Lung (tissue), 12 donors: ENCODE results near the gene LIPC. TPM values are rescaled to one million over a fixed set of nuclear protein-coding genes. Genes with fewer than 3 reads are reported as not detected.

Source experiments
- ATAC-seq: fragments of 200-7000 bp; cut with Tn5 transposase; one replicate; pipeline ENCODE4 v1.9.1; 2020; ENCODE audit warnings: moderate number of reproducible peaks; ENCODE audit not compliant: insufficient read depth, low FRiP score
- DNase-seq, 3 donors: peaks; one replicate each; pipeline ENCODE4 v3.0.0-alpha.2; 2013 to 2017
- H3K27ac ChIP-seq, 2 donors: one replicate each; pipeline ENCODE4 v1.5.1; 2013; ENCODE audit warnings: mild to moderate bottlenecking in 2 of 2, moderate library complexity in 2 of 2, control low read depth in 1 of 2, inconsistent platforms in 1 of 2, low read depth in 1 of 2, low read length in 1 of 2
- H3K27me3 ChIP-seq, 3 donors: one replicate each; pipeline ENCODE4 v1.5.1; 2013; ENCODE audit warnings: low read length in 2 of 3; ENCODE audit not compliant: control insufficient read depth in 3 of 3, insufficient read depth in 3 of 3
- H3K36me3 ChIP-seq, 4 donors: one replicate each; pipeline ENCODE4 v1.5.1; 2013; ENCODE audit warnings: low read length in 4 of 4, mild to moderate bottlenecking in 1 of 4, moderate library complexity in 1 of 4; ENCODE audit not compliant: control insufficient read depth in 4 of 4, insufficient read depth in 4 of 4
- H3K4me1 ChIP-seq, 5 donors: one replicate each; pipeline ENCODE4 v1.5.1; 2013; ENCODE audit warnings: low read length in 5 of 5, mild to moderate bottlenecking in 2 of 5, moderate library complexity in 1 of 5; ENCODE audit not compliant: control insufficient read depth in 5 of 5, insufficient read depth in 5 of 5
- H3K4me3 ChIP-seq: one replicate; pipeline ENCODE4 v1.5.1; 2013; ENCODE audit warnings: mild to moderate bottlenecking, control low read depth, moderate library complexity
- H3K9ac ChIP-seq, 2 donors: one replicate each; pipeline ENCODE4 v1.5.1; 2013; ENCODE audit warnings: low read length in 2 of 2, control low read depth in 1 of 2; ENCODE audit not compliant: insufficient read depth in 1 of 2
- H3K9me3 ChIP-seq, 4 donors: one replicate each; pipeline ENCODE4 v1.5.1; 2013; ENCODE audit warnings: low read length in 3 of 4, mild to moderate bottlenecking in 1 of 4, moderate library complexity in 1 of 4; ENCODE audit not compliant: control insufficient read depth in 4 of 4, insufficient read depth in 3 of 4
- WGBS, 2 donors: extraction: QIAGEN DNeasy Blood & Tissue Kit; methylation state at CpG; one replicate each; pipeline ENCODE4 v1.1.7; 2013; 5-methylcytosine and 5-hydroxymethylcytosine counted together
- polyA plus RNA-seq, 2 donors: library from polyadenylated mRNA; stranded (reverse); fragments of 200-250 nt; gene quantifications; one replicate each; pipeline ENCODE4 v1.2.1, GENCODE V29; 2013
- total RNA-seq, 2 donors: library from RNA; depleted of rRNA in 1 of 2; stranded (reverse); fragments of >200 nt in 1 of 2; gene quantifications; one replicate each; pipeline ENCODE4 v1.2.1, GENCODE V29; 2014 to 2021
- TF ChIP-seq, protein P1 (sequence below): IDR thresholded peaks from 2 replicates; pipeline ENCODE4 v1.5.1; 2012; ENCODE audit warnings: mild to moderate bottlenecking; ENCODE audit errors: control extremely low read depth, extremely low read depth
- donor health status: control.
- donor health status: control.
- donor health status: Bipolar disorder and iron deficiency.
- donor health status: healthy.
- donor health status: DM: yes; HTN: yes; CAD: no.

LIPC gene
- total and polyA plus RNA-seq, 4 donors: 0.20 to 0.57 (median 0.40) TPM

DNA sequence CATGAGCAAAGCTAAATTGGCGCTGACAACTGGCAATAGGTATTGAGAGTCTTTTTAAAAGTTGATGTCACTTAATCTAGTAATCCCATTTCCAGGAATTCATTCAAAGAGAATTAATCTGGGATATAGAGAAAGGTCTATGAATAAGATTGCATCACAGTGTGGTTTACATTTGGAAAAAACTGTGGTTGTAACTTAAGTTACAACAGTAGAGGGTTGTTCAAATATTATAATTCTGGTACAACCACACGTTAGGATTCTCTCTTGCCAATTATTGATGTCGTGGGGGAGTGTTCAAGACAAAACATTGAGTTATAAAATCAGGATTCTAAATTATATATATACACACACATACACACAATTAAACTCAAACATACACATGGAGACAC lies 79.8 kb downstream of the LIPC start:
- H3K9me3 ChIP-seq: no peaks in the 10 kb centered on the region
- WGBS, 2 donors: 60 to 78% methylated on average over 3 of the region's 3 CpGs
- TF ChIP-seq, protein P1, sequence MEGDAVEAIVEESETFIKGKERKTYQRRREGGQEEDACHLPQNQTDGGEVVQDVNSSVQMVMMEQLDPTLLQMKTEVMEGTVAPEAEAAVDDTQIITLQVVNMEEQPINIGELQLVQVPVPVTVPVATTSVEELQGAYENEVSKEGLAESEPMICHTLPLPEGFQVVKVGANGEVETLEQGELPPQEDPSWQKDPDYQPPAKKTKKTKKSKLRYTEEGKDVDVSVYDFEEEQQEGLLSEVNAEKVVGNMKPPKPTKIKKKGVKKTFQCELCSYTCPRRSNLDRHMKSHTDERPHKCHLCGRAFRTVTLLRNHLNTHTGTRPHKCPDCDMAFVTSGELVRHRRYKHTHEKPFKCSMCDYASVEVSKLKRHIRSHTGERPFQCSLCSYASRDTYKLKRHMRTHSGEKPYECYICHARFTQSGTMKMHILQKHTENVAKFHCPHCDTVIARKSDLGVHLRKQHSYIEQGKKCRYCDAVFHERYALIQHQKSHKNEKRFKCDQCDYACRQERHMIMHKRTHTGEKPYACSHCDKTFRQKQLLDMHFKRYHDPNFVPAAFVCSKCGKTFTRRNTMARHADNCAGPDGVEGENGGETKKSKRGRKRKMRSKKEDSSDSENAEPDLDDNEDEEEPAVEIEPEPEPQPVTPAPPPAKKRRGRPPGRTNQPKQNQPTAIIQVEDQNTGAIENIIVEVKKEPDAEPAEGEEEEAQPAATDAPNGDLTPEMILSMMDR: no peak
- no peak for ATAC-seq
- H3K4me3 ChIP-seq: no peak overlapping the region
- H3K27me3 ChIP-seq: no peaks in the 10 kb centered on the region
- no peak for DNase-seq
- peaks cover 0 to 4% (median 0%) of the 10 kb centered on the region in 5 donors for H3K4me1 ChIP-seq
- no peak overlapping the region for H3K9ac ChIP-seq
- no peaks in the 10 kb centered on the region for H3K36me3 ChIP-seq
- H3K27ac ChIP-seq: no peak overlapping the region

DNA sequence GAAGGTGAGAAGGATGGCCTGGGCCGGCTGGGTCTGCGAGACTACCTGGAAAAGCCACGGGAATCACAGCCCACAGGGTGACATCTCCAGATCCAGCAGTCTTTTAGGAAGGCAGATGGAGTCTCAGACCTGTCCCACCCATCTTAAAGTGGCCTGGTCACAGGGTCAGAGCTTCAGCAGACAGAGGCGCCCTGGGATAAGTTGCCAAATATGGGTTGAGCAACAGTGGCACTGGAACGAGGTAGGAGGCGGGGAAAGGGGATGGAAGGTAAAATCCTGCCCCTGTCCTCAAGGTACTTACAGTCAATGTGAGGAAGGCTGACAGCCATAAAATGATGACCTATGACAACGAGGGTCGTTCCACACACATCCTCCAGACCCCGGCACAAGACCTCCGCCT lies 80.7 kb downstream of the LIPC start:
- 86 to 91% methylated on average over 10 of the region's 10 CpGs for WGBS, 2 donors
- H3K27me3 ChIP-seq: no peaks in the 10 kb centered on the region
- H3K9ac ChIP-seq: no peak overlapping the region
- H3K4me3 ChIP-seq: no peak overlapping the region
- DNase-seq: no peak
- no peak overlapping the region for H3K27ac ChIP-seq
- no peaks in the 10 kb centered on the region for H3K36me3 ChIP-seq
- H3K4me1 ChIP-seq: peaks cover 0 to 4% (median 0%) of the 10 kb centered on the region in 5 donors
- TF ChIP-seq, protein P1: no peak
- no peaks in the 10 kb centered on the region for H3K9me3 ChIP-seq
- ATAC-seq: no peak

- Histone ChIP-seq H3K27ac (no peak overlapping the region), H3K9me3 (no peaks in the 10 kb centered on the region), H3K4me1 (peaks cover 0 to 4% (median 0%) of the 10 kb centered on the region in 5 donors), H3K4me3 (no peak overlapping the region), H3K27me3 (no peaks in the 10 kb centered on the region), H3K9ac (no peak overlapping the region), H3K36me3 (no peaks in the 10 kb centered on the region)
- WGBS, 2 donors: 96 to 98% methylated on average over 4 of the region's 4 CpGs
- TF ChIP-seq, protein P1: no peak
- ATAC-seq (no peak), DNase-seq (no peak)
These were observed 81.2 kb downstream of the LIPC start for GRCh38 chr15:58513008-58513407.

DNA sequence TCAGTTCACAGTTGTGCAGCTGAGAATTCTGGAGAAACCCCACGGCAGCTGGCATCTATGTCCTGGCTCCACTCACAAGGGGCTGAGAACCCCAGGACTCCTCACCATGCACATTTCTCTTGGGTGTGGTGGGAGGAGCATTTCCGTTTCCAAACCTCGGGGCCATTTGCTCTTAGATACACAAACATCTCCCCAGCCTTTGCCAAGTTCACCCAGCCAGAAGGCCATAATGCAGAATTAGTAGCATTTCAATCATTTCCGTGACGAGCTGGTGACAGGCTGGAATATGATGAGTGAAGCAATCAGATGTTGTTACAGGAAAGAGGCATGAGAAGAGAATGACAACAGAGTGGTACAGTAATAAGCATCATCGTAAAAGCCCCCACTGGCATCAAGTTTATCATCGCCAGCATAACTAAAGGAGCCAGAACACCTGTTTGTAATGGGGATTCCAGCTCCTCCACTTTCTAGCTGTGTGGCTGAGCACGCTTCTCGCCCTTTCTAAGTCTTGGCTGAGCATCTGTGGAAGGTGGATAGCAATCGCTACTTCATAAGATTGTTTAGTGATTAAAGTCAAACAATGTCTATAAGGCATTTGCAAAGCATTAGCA lies 82.0 kb downstream of the LIPC start:
- H3K4me1 ChIP-seq: peaks cover 0 to 4% (median 0%) of the 10 kb centered on the region in 5 donors
- no peak for DNase-seq
- WGBS, 2 donors: 78 to 79% methylated on average over 10 of the region's 10 CpGs
- no peak overlapping the region for H3K4me3 ChIP-seq
- H3K27me3 ChIP-seq: no peaks in the 10 kb centered on the region
- no peaks in the 10 kb centered on the region for H3K36me3 ChIP-seq
- H3K27ac ChIP-seq: no peak overlapping the region
- H3K9ac ChIP-seq: no peak overlapping the region
- H3K9me3 ChIP-seq: no peaks in the 10 kb centered on the region
- TF ChIP-seq, protein P1: no peak
- ATAC-seq: no peak
